MM.1S (cell line): ENCODE data around the gene TULP4.

ENCODE experiments used
- DNase-seq: peaks from one replicate; pipeline ENCODE4 v3.0.0-alpha.2; 2015
- H2AFZ ChIP-seq: fragments of 300-600 bp; sonication (generic); 2 replicates; pipeline ENCODE4 v1.6.0; 2016; ENCODE audit warnings: antibody characterized with exemption, low read length
- H3F3A ChIP-seq: fragments of 300-600 bp; sonication (generic); 2 replicates; pipeline ENCODE4 v1.6.1; 2016; ENCODE audit warnings: mild to moderate bottlenecking, antibody characterized with exemption, low read length, moderate library complexity, mixed read lengths; ENCODE audit not compliant: insufficient read depth
- H3K27ac ChIP-seq: fragments of 300-600 bp; sonication (generic); 2 replicates; pipeline ENCODE4 v1.5.1; 2016; ENCODE audit warnings: mild to moderate bottlenecking, low read length
- H3K27me3 ChIP-seq: fragments of 300-600 bp; sonication (generic); replicated peaks from 2 replicates; pipeline ENCODE4 v1.6.0; 2016; ENCODE audit warnings: low read length; ENCODE audit not compliant: insufficient read depth
- H3K36me3 ChIP-seq: fragments of 300-600 bp; sonication (generic); replicated peaks from 2 replicates; pipeline ENCODE4 v1.6.1; 2016; ENCODE audit warnings: mild to moderate bottlenecking, low read length, mixed read lengths; ENCODE audit not compliant: insufficient read depth
- H3K4me1 ChIP-seq: fragments of 300-600 bp; sonication (generic); 2 replicates; pipeline ENCODE4 v1.6.1; 2016; ENCODE audit warnings: low read length, mixed read lengths
- H3K4me2 ChIP-seq: fragments of 300-600 bp; sonication (generic); 2 replicates; pipeline ENCODE4 v1.6.0; 2016; ENCODE audit warnings: low read depth, low read length
- H3K4me3 ChIP-seq: fragments of 300-600 bp; sonication (generic); 2 replicates; pipeline ENCODE4 v1.5.1; 2016; ENCODE audit warnings: low read length, mixed read lengths
- H3K79me2 ChIP-seq: fragments of 300-600 bp; sonication (generic); 2 replicates; pipeline ENCODE4 v1.6.1; 2016; ENCODE audit warnings: mixed run types, low read length, mixed read lengths
- H3K9ac ChIP-seq: fragments of 300-600 bp; sonication (generic); 2 replicates; pipeline ENCODE4 v1.6.1; 2016; ENCODE audit warnings: low read length, mixed read lengths
- H3K9me2 ChIP-seq: fragments of 300-600 bp; sonication (generic); replicated peaks from 2 replicates; pipeline ENCODE4 v1.6.1; 2016; ENCODE audit warnings: mild to moderate bottlenecking, low read length, mixed read lengths; ENCODE audit not compliant: insufficient read depth
- H3K9me3 ChIP-seq: fragments of 300-600 bp; sonication (generic); replicated peaks from 2 replicates; pipeline ENCODE4 v1.6.1; 2016; ENCODE audit warnings: mild to moderate bottlenecking, low read length, mixed read lengths; ENCODE audit not compliant: insufficient read depth
- H4K20me1 ChIP-seq: fragments of 300-600 bp; sonication (generic); 2 replicates; pipeline ENCODE4 v1.6.1; 2016; ENCODE audit warnings: mild to moderate bottlenecking, low read length, moderate library complexity, mixed read lengths; ENCODE audit not compliant: insufficient read depth
- CTCF ChIP-seq: fragments of 300-600 bp; sonication (generic); IDR thresholded peaks from 2 replicates; pipeline ENCODE4 v1.5.1; 2016; ENCODE audit warnings: antibody characterized with exemption, low read length, mixed read lengths
- EZH2 ChIP-seq: fragments of 300-600 bp; sonication (generic); optimal IDR thresholded peaks from 2 replicates; pipeline ENCODE3; 2017; ENCODE audit warnings: low read depth, mild to moderate bottlenecking, antibody characterized with exemption, low read length, mixed read lengths
- EZH2phosphoT487 ChIP-seq: fragments of 300-600 bp; sonication (generic); IDR thresholded peaks from 2 replicates; pipeline ENCODE4 v1.6.1; 2018; ENCODE audit warnings: antibody characterized with exemption, low read length

Gene TULP4

GRCh38 chr6:158514991-158515390, 202.7 kb downstream of the TULP4 start:
- H3K4me1 ChIP-seq = no peaks in the 10 kb centered on the region
- no peak overlapping the region for H3K27ac ChIP-seq
- H3K4me3 ChIP-seq = no peak overlapping the region
- no peak for TF ChIP-seq EZH2phosphoT487
- no peak for TF ChIP-seq EZH2
- TF ChIP-seq CTCF = no peak
- no peak overlapping the region for H3K9ac ChIP-seq
- H3K9me3 ChIP-seq = no peaks in the 10 kb centered on the region
- no peaks in the 10 kb centered on the region for H3F3A ChIP-seq
- DNase-seq = no peak
- no peaks in the 10 kb centered on the region for H3K9me2 ChIP-seq
- H3K79me2 ChIP-seq = no peaks in the 10 kb centered on the region
- no peaks in the 10 kb centered on the region for H4K20me1 ChIP-seq
- H2AFZ ChIP-seq = no peak overlapping the region
- no peaks in the 10 kb centered on the region for H3K27me3 ChIP-seq
- H3K4me2 ChIP-seq = no peak overlapping the region
- H3K36me3 ChIP-seq = no peaks in the 10 kb centered on the region

GRCh38 chr6:158516098-158516497, 203.8 kb downstream of the TULP4 start:
- Histone ChIP-seq H3F3A (no peaks in the 10 kb centered on the region), H3K36me3 (no peaks in the 10 kb centered on the region), H3K4me2 (no peak overlapping the region), H3K27ac (no peak overlapping the region), H4K20me1 (no peaks in the 10 kb centered on the region), H3K79me2 (no peaks in the 10 kb centered on the region), H3K4me3 (no peak overlapping the region), H3K27me3 (no peaks in the 10 kb centered on the region), H3K9me3 (no peaks in the 10 kb centered on the region), H3K4me1 (no peaks in the 10 kb centered on the region), H3K9me2 (no peaks in the 10 kb centered on the region), H2AFZ (no peak overlapping the region), H3K9ac (no peak overlapping the region)
- TF ChIP-seq CTCF = no peak
- TF ChIP-seq EZH2phosphoT487 = no peak
- no peak for TF ChIP-seq EZH2
- DNase-seq = no peak

GRCh38 chr6:158517038-158517437, 204.8 kb downstream of the TULP4 start:
- H2AFZ ChIP-seq = no peak overlapping the region
- no peak for DNase-seq
- H3K27ac ChIP-seq = no peak overlapping the region
- H3K4me1 ChIP-seq = no peaks in the 10 kb centered on the region
- no peaks in the 10 kb centered on the region for H3F3A ChIP-seq
- no peaks in the 10 kb centered on the region for H3K79me2 ChIP-seq
- no peaks in the 10 kb centered on the region for H3K9me3 ChIP-seq
- no peaks in the 10 kb centered on the region for H3K36me3 ChIP-seq
- TF ChIP-seq EZH2 = no peak
- no peak for TF ChIP-seq CTCF
- TF ChIP-seq EZH2phosphoT487 = no peak
- H3K9me2 ChIP-seq = no peaks in the 10 kb centered on the region
- H3K9ac ChIP-seq = no peak overlapping the region
- no peaks in the 10 kb centered on the region for H3K27me3 ChIP-seq
- H3K4me3 ChIP-seq = no peak overlapping the region
- no peaks in the 10 kb centered on the region for H4K20me1 ChIP-seq
- no peak overlapping the region for H3K4me2 ChIP-seq
